AG09309 (cell line): ENCODE results near the gene TMEM141.

Experiments used
- DNase-seq: peaks from one replicate; pipeline ENCODE4 v3.0.0-alpha.2; 2010; ENCODE audit warnings: low read depth
- H3K4me3 ChIP-seq: 2 replicates; pipeline ENCODE4 v1.5.1; 2011; ENCODE audit warnings: mild to moderate bottlenecking, low read depth, low read length, moderate library complexity; ENCODE audit not compliant: control insufficient read depth
- TF ChIP-seq, protein P1 (sequence below): IDR thresholded peaks from 2 replicates; pipeline ENCODE4 v1.5.1; 2011; ENCODE audit warnings: mild to moderate bottlenecking, low read depth, low read length, inconsistent platforms; ENCODE audit not compliant: insufficient read depth, control insufficient read depth; ENCODE audit errors: missing control alignments

The TMEM141 gene

DNA sequence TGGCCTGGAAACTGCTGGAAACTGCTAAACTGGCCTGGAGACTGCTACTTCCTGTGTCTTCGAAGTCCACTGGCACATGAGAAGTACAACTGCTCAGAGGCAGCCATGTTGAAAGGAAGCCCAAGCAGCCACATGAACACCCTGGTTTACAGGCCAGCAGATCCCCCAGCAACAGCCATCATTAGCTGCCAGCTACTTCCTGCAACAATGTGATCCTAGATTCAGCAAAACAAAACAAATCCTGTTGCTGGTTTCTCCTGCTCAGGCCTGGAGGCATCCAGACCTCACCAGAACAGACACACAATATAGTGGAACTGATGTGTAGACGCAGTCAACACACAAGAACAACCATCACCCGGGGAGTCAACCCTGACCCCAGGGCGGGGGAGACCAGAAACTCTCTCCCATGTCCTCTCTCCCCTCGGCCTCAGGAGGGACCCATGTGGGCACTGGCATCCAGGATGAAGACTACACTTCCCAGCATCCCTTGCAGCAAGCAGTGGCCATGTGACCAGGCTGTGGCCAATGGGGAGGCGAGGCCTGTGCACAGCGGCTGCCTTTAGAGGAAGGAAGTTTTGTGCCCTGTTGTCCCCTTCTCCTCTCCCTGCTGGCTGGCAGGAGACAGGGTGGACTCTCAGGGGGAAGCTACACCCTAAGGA is 17.6 kb upstream of the TMEM141 start:
- no peak for DNase-seq
- no peak overlapping the region for H3K4me3 ChIP-seq
- TF ChIP-seq, protein P1, sequence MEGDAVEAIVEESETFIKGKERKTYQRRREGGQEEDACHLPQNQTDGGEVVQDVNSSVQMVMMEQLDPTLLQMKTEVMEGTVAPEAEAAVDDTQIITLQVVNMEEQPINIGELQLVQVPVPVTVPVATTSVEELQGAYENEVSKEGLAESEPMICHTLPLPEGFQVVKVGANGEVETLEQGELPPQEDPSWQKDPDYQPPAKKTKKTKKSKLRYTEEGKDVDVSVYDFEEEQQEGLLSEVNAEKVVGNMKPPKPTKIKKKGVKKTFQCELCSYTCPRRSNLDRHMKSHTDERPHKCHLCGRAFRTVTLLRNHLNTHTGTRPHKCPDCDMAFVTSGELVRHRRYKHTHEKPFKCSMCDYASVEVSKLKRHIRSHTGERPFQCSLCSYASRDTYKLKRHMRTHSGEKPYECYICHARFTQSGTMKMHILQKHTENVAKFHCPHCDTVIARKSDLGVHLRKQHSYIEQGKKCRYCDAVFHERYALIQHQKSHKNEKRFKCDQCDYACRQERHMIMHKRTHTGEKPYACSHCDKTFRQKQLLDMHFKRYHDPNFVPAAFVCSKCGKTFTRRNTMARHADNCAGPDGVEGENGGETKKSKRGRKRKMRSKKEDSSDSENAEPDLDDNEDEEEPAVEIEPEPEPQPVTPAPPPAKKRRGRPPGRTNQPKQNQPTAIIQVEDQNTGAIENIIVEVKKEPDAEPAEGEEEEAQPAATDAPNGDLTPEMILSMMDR = no peak

DNA sequence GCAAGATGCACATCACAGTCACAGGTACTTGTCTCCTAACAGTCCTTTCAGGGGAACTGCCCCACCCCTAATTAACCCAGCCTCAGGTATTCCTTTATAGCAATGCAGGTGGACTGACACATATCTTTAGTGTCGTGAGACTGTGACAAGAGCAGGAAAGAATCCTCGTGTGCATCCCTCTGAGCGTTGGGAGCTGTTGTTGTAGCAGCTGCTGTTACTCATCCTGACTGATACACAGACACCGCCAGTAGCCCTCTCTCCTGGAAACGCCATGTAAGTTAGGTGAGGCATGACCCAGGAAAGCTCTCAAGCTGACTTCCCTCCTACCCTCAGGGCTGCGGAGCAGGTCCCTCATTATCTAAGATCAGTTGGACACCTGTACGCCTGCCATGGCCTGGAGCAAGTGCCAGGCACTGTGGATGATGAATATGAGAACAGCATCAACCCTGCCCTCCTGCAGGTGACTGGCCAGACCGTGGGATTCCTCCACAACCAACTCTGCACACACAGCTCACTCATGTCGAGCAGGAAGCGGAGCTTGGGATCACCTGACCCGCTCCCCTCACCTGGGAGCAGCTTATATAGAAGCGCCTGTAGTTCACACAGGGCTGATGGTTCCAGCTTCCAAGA is 16.6 kb upstream of the TMEM141 start:
- no peak for DNase-seq
- TF ChIP-seq, protein P1 = no peak
- H3K4me3 ChIP-seq = no peak overlapping the region

DNA sequence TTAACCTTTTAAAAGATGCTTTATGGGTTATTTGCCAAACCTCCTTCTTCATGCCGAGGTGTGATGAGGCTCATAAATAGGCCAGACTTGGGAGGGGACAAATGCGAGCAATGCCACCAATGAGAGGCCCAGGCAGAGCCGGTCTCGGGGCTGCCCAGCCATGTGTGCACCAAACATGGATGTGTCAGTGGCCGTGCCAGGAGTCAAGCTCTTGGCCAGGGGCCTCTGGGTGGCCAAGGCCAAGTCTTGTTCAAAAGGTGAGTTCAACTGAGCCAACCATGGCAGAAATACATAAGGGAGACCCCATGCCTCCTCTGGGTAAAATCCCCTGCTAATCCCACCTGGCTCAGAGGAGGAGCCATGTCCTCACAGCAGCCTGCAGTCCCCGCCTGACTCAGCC is 16.0 kb upstream of the TMEM141 start:
- TF ChIP-seq, protein P1 = no peak
- DNase-seq = no peak
- H3K4me3 ChIP-seq = no peak overlapping the region

DNA sequence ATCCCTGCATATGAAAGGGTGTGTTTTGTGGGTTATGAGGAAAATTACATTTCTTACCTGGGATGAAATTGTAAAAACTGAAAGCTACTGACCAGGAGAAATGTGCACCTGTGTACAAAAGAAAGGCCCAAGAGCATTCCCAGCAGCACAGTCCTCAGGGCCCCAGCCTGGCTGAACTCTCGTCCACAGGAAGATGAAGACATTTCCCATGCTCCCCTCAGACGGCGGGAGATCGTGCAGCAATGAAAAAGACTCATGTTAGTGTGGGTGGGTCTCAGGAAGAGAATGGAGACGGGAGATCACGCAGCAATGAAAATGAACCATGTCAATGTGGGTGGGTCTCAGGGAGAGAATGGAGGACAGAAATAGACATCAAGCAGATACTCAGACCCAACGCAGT is 14.2 kb upstream of the TMEM141 start:
- DNase-seq = no peak

DNA sequence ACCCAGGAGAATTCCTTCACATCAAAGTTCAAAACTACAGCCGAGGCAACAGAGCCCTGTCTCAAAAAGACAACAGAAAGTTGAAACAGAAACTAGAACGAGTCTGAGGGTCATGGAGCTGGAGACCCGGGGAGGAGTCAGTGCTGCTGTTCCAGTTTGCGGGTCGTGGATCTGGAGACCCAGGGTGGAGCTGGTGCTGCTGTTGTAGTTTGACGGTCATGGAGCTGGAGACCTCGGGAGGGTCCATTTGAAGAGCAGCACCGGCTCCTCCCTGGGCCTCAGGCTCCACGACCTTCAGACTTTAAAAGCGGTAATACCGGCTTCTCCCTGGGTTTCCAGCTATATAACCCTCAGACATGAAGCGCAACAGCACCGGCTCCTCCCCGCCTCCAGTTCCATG is 13.8 kb upstream of the TMEM141 start:
- no peak overlapping the region for H3K4me3 ChIP-seq
- TF ChIP-seq, protein P1 = no peak
- DNase-seq = no peak

More for the DNA sequence above, 14.2 kb upstream of the TMEM141 start:
- TF ChIP-seq, protein P1 = no peak
- no peak overlapping the region for H3K4me3 ChIP-seq

DNA sequence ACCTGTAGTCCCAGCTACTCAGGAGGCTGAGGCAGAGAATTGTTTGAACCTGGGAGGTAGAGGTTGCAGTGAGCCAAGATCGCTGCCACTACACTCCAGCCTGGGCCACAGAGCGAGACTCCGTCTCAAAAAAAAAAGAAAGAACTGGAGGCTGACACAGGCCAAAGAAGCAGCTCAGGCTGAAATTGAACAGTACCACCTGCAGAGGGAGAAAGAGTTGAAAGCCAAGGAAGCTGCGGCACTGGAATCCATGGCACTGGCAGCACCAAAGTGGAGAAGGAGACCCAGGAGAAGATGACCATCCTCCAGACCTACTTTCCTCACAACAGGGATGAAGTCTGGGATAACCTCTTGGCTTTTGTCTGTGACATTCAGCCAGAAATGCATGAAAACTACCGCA is 11.3 kb upstream of the TMEM141 start:
- H3K4me3 ChIP-seq = no peak overlapping the region
- TF ChIP-seq, protein P1 = no peak
- DNase-seq = no peak
